Inflammatory macrophage treated with lipopolysaccharide for 4 hours (primary cell): Measurements from ENCODE around the gene CCDC71L.

Experiments used
- DNase-seq: peaks from one replicate; pipeline ENCODE4 v3.0.0-alpha.2; 2020

Gene CCDC71L

DNA sequence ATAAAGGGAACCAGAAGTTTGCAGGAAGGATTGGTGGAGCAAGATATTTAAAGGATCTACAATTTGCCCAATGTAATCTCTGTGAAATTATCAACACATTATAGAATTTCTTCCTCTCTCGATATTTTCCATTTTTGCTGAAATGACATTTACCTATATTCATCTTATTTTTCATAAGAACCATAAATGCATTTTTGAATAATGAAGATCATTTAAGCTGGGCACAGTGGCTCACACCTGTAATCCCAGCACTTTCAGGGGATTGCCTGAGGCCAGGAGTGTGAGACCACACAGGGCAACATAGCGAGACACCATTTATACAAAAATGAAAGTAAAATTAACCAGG lies 37.7 kb downstream of the CCDC71L start:
- DNase-seq = no peak

GRCh38 chr7:106622654-106623314 lies 38.2 kb downstream of the CCDC71L start:
- no peak for DNase-seq

DNA sequence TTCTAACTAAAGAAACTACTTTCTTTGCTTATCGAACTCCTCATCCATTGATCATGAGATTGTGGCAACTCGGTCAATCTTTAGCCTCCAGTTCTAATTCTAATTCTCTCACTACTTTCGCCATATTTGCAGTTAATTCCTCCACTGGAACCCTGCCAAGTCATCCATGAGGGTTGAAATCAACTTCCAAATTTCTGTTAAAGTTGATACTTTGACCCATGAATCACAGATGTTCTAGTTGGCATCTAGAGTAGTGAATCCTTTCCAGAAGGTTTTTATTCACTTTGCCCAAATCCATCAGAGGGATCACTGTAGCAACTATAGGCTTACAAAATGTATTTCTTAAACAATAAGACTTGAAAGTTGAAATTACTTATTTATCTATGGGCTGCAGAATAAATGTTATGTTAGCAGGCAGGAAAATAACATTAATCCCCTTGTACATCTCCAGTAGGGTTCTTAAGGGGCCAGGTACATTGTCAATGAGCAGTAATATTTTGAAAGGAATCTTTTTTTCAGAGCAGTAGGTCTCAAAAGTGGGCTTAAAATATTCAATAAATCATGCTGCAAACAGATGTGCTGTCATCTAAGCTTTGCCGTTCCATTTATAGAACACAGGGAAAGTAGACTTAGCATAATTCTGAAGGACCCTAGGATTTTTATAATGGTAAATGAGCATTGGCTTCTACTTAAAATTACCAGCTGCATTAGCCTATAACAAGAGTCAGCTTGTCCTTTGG lies 39.4 kb downstream of the CCDC71L start:
- no peak for DNase-seq

DNA sequence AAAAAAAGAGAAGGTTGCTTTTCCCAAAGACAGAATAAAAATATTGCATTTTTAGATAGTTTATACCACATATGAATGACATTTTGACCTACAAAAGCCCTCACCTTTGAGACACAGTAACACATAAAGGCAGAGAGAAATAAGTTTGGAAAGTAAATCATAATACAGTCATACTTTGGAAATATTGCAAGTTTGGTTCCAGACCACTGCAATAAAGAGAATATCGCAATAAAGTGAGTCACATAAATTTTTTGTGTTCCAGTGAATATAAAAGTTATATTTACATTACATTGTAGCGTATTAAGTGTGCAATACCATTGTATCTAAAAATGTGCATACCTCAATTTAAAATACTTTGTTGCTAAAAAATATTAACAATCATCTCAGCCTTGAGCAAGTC lies 40.3 kb downstream of the CCDC71L start:
- DNase-seq = no peak

DNA sequence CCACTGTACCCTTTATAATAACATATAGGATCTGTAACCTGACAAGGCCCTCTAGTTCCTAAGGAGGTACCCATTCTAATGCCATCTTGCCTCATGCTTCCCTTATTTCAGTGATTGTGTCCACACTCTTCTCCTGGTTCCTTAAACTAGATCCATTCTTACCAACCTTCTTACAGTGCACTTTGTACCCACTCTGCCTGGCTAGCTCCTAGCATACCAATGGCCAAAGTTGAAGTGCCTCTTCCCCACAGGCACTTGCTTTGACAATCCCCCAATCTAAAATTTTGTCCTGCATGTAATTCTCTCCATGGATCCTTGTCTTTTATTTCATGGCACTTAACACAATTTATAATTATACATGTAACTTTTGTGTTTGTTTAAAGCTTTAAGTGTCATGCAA lies 40.9 kb downstream of the CCDC71L start:
- DNase-seq = no peak

- DNase-seq = no peak
Measured at GRCh38 chr7:106619213-106619612, 41.7 kb downstream of the CCDC71L start.

DNA sequence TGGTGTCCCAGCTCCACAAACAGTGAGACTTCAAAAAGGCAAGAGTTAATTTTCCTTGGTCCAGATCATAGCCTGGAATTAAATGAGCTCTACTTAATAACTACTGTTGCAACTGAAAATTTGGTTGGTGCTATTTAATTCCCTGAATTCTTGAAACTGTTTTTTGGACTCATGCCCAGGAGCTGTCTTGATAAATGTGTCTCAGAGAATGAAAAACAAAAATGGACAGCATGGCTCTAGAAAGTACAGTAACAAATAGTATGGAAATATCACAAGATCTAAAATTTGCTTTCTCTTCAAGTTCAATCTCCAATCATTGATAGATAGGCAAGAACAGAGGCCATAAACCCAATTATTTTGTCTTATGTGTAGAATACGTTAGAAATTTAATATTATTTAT lies 42.5 kb downstream of the CCDC71L start:
- no peak for DNase-seq

- DNase-seq = no peak
Measured at GRCh38 chr7:106617860-106618259, 43.1 kb downstream of the CCDC71L start.

- no peak for DNase-seq
Measured at GRCh38 chr7:106616708-106617051, 44.3 kb downstream of the CCDC71L start.

DNA sequence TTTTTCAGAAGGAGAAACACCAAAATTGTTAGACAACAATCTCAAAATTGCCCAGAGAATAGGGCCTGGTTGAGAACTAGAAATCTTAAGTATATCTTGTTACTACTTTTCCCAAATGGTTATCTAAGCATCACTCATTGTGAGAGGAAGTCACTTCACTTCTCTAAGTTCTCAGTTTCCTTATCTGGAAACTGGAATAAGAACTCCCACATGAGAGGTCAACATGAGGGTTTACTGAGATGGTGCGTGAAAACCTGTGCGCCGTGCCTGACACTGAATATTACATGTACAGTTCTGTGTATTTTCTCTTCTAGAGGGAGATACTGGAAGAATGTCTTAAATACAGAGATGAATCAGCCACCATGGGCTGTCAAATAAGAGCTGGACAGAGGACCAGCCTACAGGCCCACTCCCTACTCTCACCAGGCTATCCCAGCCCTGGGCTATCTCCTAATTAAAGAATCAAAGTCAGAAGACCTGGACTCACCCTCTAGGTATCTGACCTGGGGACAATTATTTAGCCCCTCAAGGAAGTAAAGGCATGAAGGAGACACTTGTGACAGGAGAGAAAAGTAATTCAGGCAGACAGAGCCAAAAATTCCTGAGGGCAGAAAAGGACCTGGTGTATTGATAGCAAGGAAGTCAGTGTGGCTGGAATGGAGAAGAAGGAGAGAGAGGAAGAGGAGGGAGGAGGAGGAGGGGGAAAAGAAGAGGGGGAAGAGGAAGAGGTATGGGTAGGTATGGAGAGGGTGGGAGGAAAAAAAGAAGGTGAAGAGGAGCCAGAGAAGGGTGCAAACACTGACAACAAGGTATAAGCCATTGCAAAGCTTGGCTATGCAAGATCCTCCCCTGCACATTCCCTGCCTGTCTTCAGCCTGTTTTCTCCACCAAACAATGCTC lies 44.9 kb downstream of the CCDC71L start:
- no peak for DNase-seq

GRCh38 chr7:106614751-106615150 lies 46.2 kb downstream of the CCDC71L start:
- no peak for DNase-seq

GRCh38 chr7:106613848-106614560 lies 47.0 kb downstream of the CCDC71L start:
- DNase-seq = no peak

DNA sequence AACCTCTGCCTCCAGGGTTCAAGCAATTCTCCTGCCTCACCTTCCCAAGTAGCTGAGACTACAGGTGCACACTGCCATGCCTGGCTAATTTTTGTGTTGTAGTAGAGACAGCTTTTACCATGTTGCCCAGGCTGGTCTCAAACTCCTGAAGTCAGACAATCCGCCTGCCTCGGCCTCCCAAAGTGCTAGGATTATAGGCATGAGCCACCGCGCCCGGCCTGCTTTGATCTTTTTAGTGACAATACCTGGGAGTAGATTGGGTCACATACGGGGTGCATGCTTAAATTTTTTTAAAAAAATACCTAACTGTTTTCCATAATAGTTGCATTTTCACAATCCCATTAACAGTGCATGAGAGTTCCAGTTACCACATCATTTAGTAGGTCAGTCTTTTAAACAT lies 47.7 kb downstream of the CCDC71L start:
- no peak for DNase-seq

DNA sequence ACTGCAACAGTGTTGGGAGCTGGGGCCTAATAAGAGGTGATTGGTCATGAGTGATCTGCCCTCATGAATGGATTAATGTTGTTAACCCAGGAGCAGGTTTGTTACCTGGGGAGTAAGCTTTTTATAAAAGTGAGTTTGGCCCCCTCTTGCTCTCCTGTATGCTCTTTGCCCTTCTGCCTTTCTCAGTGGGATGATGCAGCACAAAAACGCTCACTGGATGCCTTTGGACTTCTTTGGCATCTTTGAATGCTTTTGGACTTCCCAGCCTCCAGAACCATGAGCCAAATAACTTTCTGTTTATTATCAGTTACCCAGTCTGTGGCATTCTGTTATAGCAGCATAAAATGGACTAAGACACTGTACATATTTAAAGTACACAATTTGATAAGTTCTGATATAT lies 48.5 kb downstream of the CCDC71L start:
- no peak for DNase-seq

DNA sequence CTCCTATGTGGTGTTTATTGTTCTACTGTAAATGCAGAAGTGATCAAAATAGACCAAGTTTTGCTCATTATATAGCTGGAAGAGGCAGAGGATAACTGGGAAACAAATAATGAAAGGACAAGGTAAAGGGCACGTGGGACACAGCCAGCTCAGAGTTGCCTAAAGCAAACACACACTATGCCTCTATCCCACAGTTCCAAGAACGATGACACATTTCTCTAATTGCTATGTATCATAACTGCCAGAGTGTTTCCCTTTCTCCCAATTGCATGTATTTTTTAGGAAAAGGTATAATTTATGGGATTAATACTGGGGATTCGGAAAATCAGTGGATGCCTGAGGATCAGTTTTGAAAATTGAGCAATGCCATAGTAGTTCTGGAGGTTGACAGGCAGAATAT lies 49.0 kb downstream of the CCDC71L start:
- DNase-seq = no peak

- no peak for DNase-seq
Measured at GRCh38 chr7:106610996-106611886, 49.7 kb downstream of the CCDC71L start.

DNA sequence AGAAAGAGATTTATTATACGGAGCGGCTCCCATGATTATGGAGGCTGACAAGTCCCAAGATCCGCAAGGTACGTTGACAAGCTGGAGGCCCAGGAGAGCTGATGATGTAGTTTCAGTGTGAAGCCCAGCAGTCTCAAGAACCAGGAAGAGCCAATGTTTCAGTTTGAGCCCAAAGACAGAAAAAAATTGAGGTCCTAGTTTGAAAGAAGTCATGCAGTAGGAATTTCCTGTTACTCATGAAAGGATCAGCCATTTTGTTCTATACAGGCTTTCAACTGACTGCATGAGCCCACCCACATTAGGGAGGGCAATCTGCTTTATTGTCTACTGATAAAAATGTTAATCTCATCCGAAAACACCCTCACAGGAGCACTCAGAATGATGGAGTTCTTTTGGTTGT lies 51.5 kb downstream of the CCDC71L start:
- DNase-seq = no peak

DNA sequence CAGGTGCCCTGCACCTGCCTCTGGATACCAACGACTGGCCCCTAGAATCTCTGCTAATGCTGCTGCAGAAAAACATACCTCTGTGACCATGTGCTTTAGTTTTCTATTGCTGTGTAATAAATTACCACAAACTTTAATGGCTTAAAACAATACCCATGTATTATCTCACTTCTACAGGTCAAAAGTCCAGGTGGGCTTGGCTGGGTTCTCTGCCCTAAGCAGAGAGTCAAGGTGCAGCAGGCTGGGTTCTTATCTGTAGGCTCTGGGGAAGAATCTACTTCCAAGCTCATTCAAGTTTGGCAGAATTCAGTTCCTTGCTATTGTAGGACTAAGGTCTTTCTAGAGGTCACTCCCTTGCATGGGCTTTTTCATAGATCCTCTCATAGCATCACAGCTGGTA lies 52.3 kb downstream of the CCDC71L start:
- no peak for DNase-seq
